Erythroblast (primary cell): Measurements from ENCODE around the gene OSM.

Source experiments
- DNase-seq, 2 experiments: peaks; one replicate each; lab custom pipeline; 2025; lab: John Stamatoyannopoulos, UW
- GATA1 ChIP-seq: IDR thresholded peaks from 2 replicates; pipeline ENCODE4 v1.6.1; 2011; ENCODE audit warnings: low read depth, mild to moderate bottlenecking, control low read depth, low read length, moderate library complexity
- POLR2A ChIP-seq: IDR thresholded peaks from 2 replicates; pipeline ENCODE4 v1.6.1; 2011; ENCODE audit warnings: mild to moderate bottlenecking, low read length

Gene OSM

GRCh38 chr22:30305906-30306626 lies 39.4 kb upstream of the OSM start:
- no peak for TF ChIP-seq GATA1
- no peak for TF ChIP-seq POLR2A
- peak; percentile 37 to 46 for DNase-seq

GRCh38 chr22:30305519-30305905 lies 38.9 kb upstream of the OSM start:
- TF ChIP-seq POLR2A (no peak), GATA1 (no peak)
- peak; percentile 37 to 47 for DNase-seq

GRCh38 chr22:30304495-30305244 lies 38.0 kb upstream of the OSM start:
- DNase-seq = no peak
- TF ChIP-seq GATA1 (no peak), POLR2A (no peak)

GRCh38 chr22:30302810-30303138 lies 36.1 kb upstream of the OSM start:
- no peak for TF ChIP-seq POLR2A
- no peak for TF ChIP-seq GATA1
- no peak for DNase-seq

GRCh38 chr22:30301995-30302809 lies 35.6 kb upstream of the OSM start:
- TF ChIP-seq POLR2A (no peak), GATA1 (no peak)
- no peak for DNase-seq

GRCh38 chr22:30299322-30299721 lies 32.7 kb upstream of the OSM start:
- TF ChIP-seq GATA1 (no peak), POLR2A (no peak)
- no peak for DNase-seq

GRCh38 chr22:30297991-30298701 lies 31.5 kb upstream of the OSM start:
- no peak for DNase-seq
- TF ChIP-seq GATA1 (no peak), POLR2A (no peak)

- TF ChIP-seq POLR2A (no peak), GATA1 (no peak)
Observed at GRCh38 chr22:30297276-30297990, 30.8 kb upstream of the OSM start.

GRCh38 chr22:30296833-30297232 lies 30.2 kb upstream of the OSM start:
- TF ChIP-seq POLR2A (no peak), GATA1 (no peak)
- DNase-seq = no peak

More at GRCh38 chr22:30297276-30297990, 30.8 kb upstream of the OSM start:
- no peak for DNase-seq

- no peak for TF ChIP-seq POLR2A
- TF ChIP-seq GATA1 = no peak
- no peak for DNase-seq
Observed at GRCh38 chr22:30296324-30296723, 29.7 kb upstream of the OSM start.

- TF ChIP-seq GATA1 = no peak
- TF ChIP-seq POLR2A = no peak
- no peak for DNase-seq
Observed at GRCh38 chr22:30295576-30295975, 28.9 kb upstream of the OSM start.

GRCh38 chr22:30294830-30295229 lies 28.2 kb upstream of the OSM start:
- no peak for DNase-seq
- TF ChIP-seq POLR2A (no peak), GATA1 (no peak)

GRCh38 chr22:30294066-30294465 lies 27.4 kb upstream of the OSM start:
- TF ChIP-seq POLR2A (no peak), GATA1 (no peak)
- DNase-seq = no peak
